Astrocyte (in vitro differentiated cells and primary cell): Measurements from ENCODE around the gene MOV10L1.

ENCODE experiments used
- EZH2 ChIP-seq: IDR thresholded peaks from 2 replicates; pipeline ENCODE4 v1.6.1; 2012; ENCODE audit warnings: mild to moderate bottlenecking, low read length, inconsistent platforms; ENCODE audit not compliant: insufficient read depth
- TF ChIP-seq, protein P1 (sequence below): IDR thresholded peaks from 2 replicates; pipeline ENCODE4 v1.5.1; 2011; ENCODE audit warnings: low read depth, mild to moderate bottlenecking, inconsistent platforms, low read length, moderate library complexity; ENCODE audit not compliant: insufficient read depth

DNA sequence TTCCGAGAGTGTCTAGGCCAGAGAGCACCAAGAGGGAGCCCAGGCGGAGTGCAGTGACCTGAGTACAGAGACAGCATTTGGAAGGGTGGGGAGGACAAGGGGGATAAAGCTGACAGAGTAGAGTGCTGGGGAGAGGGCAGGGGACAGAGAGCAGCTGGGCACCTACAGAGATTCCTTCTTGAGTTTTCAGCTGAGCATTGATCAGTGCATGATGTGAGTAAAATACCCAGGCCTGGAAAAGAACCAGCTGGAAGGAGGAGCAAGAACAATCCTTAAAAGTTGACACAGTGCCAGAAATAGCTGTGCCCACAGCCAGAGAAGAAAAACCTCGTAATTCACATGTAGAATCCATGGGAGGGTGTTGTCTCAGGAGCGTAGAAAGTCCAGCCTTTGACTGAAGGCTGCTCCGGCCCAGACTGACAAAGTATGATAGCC lies 46.8 kb downstream of the MOV10L1 start:
- TF ChIP-seq, protein P1, sequence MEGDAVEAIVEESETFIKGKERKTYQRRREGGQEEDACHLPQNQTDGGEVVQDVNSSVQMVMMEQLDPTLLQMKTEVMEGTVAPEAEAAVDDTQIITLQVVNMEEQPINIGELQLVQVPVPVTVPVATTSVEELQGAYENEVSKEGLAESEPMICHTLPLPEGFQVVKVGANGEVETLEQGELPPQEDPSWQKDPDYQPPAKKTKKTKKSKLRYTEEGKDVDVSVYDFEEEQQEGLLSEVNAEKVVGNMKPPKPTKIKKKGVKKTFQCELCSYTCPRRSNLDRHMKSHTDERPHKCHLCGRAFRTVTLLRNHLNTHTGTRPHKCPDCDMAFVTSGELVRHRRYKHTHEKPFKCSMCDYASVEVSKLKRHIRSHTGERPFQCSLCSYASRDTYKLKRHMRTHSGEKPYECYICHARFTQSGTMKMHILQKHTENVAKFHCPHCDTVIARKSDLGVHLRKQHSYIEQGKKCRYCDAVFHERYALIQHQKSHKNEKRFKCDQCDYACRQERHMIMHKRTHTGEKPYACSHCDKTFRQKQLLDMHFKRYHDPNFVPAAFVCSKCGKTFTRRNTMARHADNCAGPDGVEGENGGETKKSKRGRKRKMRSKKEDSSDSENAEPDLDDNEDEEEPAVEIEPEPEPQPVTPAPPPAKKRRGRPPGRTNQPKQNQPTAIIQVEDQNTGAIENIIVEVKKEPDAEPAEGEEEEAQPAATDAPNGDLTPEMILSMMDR: no peak
- no peak for TF ChIP-seq EZH2
